Heart left ventricle (tissue), 16 donors: ENCODE data around the gene ABHD16B. TPM values are rescaled to one million over a fixed set of nuclear protein-coding genes. Genes with fewer than 3 reads are reported as not detected.

Experiments
- ATAC-seq, 4 donors: fragments of 200-7000 bp; cut with Tn5 transposase; one replicate each; pipeline ENCODE4 v1.9.1; 2020 to 2022; ENCODE audit warnings: moderate library complexity in 4 of 4, mild to moderate bottlenecking in 3 of 4, moderate number of reproducible peaks in 1 of 4
- DNase-seq, 5 donors: peaks; one replicate each; pipeline ENCODE4 v3.0.0-alpha.2; 2020
- H3K27ac ChIP-seq, 12 donors: fragments of 200-600 bp; sonication (generic) in 4 of 12; one replicate each; pipeline versions ENCODE4 v1.5.0 to v1.8.0; 2016 to 2022; ENCODE audit warnings: mild to moderate bottlenecking in 2 of 12
- H3K27me3 ChIP-seq, 9 donors: fragments of 200-600 bp; sonication (generic) in 2 of 9; one replicate each; pipeline versions ENCODE4 v1.5.1 to v1.8.0; 2016 to 2022; ENCODE audit warnings: mild to moderate bottlenecking in 3 of 9
- H3K36me3 ChIP-seq, 9 donors: fragments of 200-600 bp; sonication (generic) in 2 of 9; one replicate each; pipeline versions ENCODE4 v1.5.0 to v1.8.0; 2018 to 2022; ENCODE audit warnings: mild to moderate bottlenecking in 2 of 9
- H3K4me1 ChIP-seq, 12 donors: fragments of 200-600 bp; sonication (generic) in 4 of 12; one replicate each; pipeline versions ENCODE4 v1.5.0 to v1.8.0; 2016 to 2022; ENCODE audit warnings: mild to moderate bottlenecking in 3 of 12
- H3K4me3 ChIP-seq, 12 donors: fragments of 200-600 bp; sonication (generic) in 4 of 12; one replicate each; pipeline versions ENCODE4 v1.5.0 to v1.8.0; 2017 to 2022; ENCODE audit warnings: mild to moderate bottlenecking in 9 of 12, moderate library complexity in 4 of 12
- H3K9me3 ChIP-seq, 12 donors: fragments of 200-600 bp; sonication (generic) in 4 of 12; one replicate each; pipeline versions ENCODE4 v1.5.0 to v1.8.0; 2016 to 2022; ENCODE audit warnings: mild to moderate bottlenecking in 1 of 12
- POLR2A ChIP-seq, 2 donors: fragments of 450-650 bp; IDR thresholded peaks; one replicate each; pipeline ENCODE4 v1.6.1; 2017; ENCODE audit warnings: antibody characterized with exemption in 2 of 2, mild to moderate bottlenecking in 2 of 2, moderate library complexity in 2 of 2
- WGBS, 4 donors: extraction: QIAGEN DNeasy Blood & Tissue Kit in 2 of 4; methylation state at CpG; one replicate each; pipeline versions ENCODE4 v1.1.5 to v1.1.7; 2013 to 2018; 5-methylcytosine and 5-hydroxymethylcytosine counted together
- intact Hi-C, 10 donors: fragments of 100-400 bp; cut with DNase I; formaldehyde crosslinking; loops; one replicate each; pipeline versions ENCODE4 v1.11.1 to v1.14.2; 2022
- polyA plus RNA-seq, 2 donors: library from polyadenylated mRNA; stranded (reverse); fragments of 200-250 nt; gene quantifications; one replicate each; pipeline ENCODE4 v1.2.3, GENCODE V29; 2013
- total RNA-seq, 9 donors: library from RNA; depleted of rRNA in 2 of 9; stranded (reverse); fragments of >200 nt in 2 of 9; fragmentation: NEBNext Ultra II Directional in 3 of 9; extraction: Animal tissue kit (Norgen Biotek cat#: 25700) in 3 of 9; gene quantifications; one replicate each; pipeline versions ENCODE4 v1.1.0 to v1.2.4, GENCODE V29; 2016 to 2023
- TF ChIP-seq, protein P1 (sequence below), 12 donors: fragments of 200-600 bp; sonication (generic) in 4 of 12; IDR thresholded peaks; one replicate each; pipeline versions ENCODE4 v1.5.0 to v1.8.0; 2018 to 2022; ENCODE audit warnings: antibody characterized with exemption in 12 of 12, mild to moderate bottlenecking in 5 of 12
- donor health status: ischemic (EF 13 %, LVEDD 7.1; RV severe dilation, severe dysfunction).
- donor health status: healthy with polysubstance abuse.
- donor health status: DM: no; HTN: yes; CAD: no.
- donor health status: DM: no; HTN: no; CAD: no.
- donor health status: ischemic (EF 25% LVEDD 6.9; RV normal size, moderate dysfunction).
- donor health status: ischemic (EF 25% LVEDD 5.7; RV mildly dilated, moderate dysfunction).
- donor health status: healthy.
- donor health status: DM: yes; HTN: yes; CAD: no.
- donor health status: ischemic (EF 35%, LVEDD 5.7; RV mildly dilated, moderate dysfunction).
- donor health status: nonischemic (EF 11% LVEDD 7.7; RV severe dilation, severe dysfunction).
- donor health status: DM: yes; HTN: yes; CAD: no.
- donor health status: PGD.
- donor health status: ischemic (EF 29% LVEDD 5.4; RV normal size, mild dysfunction).
- donor health status: nonischemic (EF 23%, LVEDD 6.1; RV moderate dilation, normal function).

ABHD16B gene
- total and polyA plus RNA-seq, 11 donors, result 0.12 to 0.72 TPM; not detected in 9

DNA sequence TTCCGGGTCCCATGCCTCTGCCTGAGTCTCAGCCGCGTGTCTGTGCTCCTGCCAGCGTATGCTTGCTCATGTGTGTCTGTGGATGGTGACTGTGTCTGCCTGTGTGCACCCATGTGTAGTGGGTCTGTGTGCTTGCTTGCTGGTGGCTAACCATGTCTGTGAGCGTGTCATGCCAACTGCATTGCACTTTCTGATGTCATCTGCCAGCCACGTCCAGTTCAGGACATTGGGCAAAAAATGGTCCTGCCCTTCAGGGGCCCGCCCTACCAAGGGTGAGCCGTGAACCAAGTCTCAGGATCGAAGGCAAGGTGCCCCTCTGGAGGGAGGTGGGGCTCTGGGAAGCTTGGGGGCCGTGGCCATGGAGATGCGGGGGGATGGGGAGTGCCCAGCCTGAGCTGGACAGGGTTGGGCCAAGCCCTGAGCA lies 20.9 kb upstream of the ABHD16B start:
- H3K4me1 ChIP-seq, result peaks cover 0 to 22% (median 14%) of the 10 kb centered on the region in 12 donors
- intact Hi-C loops, result no loop called here
- no peak overlapping the region for H3K27ac ChIP-seq
- TF ChIP-seq, protein P1, sequence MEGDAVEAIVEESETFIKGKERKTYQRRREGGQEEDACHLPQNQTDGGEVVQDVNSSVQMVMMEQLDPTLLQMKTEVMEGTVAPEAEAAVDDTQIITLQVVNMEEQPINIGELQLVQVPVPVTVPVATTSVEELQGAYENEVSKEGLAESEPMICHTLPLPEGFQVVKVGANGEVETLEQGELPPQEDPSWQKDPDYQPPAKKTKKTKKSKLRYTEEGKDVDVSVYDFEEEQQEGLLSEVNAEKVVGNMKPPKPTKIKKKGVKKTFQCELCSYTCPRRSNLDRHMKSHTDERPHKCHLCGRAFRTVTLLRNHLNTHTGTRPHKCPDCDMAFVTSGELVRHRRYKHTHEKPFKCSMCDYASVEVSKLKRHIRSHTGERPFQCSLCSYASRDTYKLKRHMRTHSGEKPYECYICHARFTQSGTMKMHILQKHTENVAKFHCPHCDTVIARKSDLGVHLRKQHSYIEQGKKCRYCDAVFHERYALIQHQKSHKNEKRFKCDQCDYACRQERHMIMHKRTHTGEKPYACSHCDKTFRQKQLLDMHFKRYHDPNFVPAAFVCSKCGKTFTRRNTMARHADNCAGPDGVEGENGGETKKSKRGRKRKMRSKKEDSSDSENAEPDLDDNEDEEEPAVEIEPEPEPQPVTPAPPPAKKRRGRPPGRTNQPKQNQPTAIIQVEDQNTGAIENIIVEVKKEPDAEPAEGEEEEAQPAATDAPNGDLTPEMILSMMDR (IDR thresholded peaks at IDR 0.05), result no peak
- TF ChIP-seq POLR2A (IDR thresholded peaks at IDR 0.05), result no peak
- no peaks in the 10 kb centered on the region for H3K36me3 ChIP-seq
- 88 to 94% (median 91%) methylated on average over 10 to 11 of the region's 11 CpGs for WGBS, 4 donors
- H3K9me3 ChIP-seq, result no peaks in the 10 kb centered on the region
- H3K4me3 ChIP-seq, result no peak overlapping the region
- DNase-seq (no peak), ATAC-seq (no peak)
- H3K27me3 ChIP-seq, result peaks cover 0 to 22% (median 0%) of the 10 kb centered on the region in 9 donors

DNA sequence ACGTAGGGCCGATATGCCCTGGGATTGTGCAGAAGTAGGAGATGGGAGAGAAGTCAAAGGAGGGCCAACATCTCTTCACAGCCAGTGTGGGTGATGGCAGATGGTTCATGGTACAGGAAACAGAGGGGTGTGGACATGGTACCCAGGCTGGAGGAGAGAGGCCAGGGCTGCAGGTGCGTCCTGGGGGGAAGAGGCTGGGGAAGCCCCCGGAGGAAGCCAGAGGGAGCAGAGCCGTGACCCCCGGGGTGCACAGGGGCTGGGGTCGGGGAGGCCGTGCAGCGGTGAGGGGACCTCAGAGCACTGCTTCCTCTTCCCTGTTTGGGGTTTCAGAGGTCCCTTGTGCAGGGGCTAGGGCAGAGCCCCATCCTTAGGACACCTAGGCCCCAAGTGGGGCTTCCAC lies 19.0 kb upstream of the ABHD16B start:
- WGBS, 4 donors, result 62 to 86% (median 74%) methylated on average over 8 to 9 of the region's 9 CpGs

DNA sequence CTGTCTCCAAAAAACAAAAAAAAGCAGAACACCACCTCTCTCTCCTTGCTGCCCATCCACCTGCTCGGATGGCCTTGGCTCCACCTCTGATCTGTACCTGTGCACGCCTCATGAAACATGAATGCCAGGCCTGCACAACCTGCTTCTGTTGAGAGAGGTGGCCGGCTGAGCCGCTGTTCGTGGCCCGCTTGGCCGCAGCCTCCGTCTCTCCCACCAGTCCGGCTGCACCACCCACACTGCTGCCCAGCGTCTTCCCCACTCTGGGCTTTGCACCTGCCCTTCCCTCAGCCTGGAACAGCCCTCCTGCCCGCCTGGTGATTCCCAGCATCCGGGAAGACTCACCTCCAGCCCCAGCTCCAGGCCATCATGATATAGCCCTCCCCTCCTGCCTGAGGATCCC lies 18.1 kb upstream of the ABHD16B start:
- no peaks in the 10 kb centered on the region for H3K9me3 ChIP-seq
- no peaks in the 10 kb centered on the region for H3K36me3 ChIP-seq
- intact Hi-C loops, result no loop called here
- no peak for TF ChIP-seq POLR2A (IDR thresholded peaks at IDR 0.05)
- H3K27ac ChIP-seq, result no peak overlapping the region
- peaks cover 0 to 33% (median 0%) of the 10 kb centered on the region in 9 donors for H3K27me3 ChIP-seq
- peaks cover 0 to 48% (median 38%) of the 10 kb centered on the region in 12 donors for H3K4me1 ChIP-seq
- ATAC-seq, result no peak
- no peak for DNase-seq
- no peak overlapping the region for H3K4me3 ChIP-seq
- WGBS, 4 donors, result 93 to 95% (median 94%) methylated on average over 12 of the region's 12 CpGs

More for the DNA sequence above, 19.0 kb upstream of the ABHD16B start:
- H3K36me3 ChIP-seq, result no peaks in the 10 kb centered on the region
- no peak overlapping the region for H3K4me3 ChIP-seq
- no peak for DNase-seq
- ATAC-seq, result no peak
- intact Hi-C loops, result no loop called here
- H3K4me1 ChIP-seq, result peaks cover 0 to 38% (median 30%) of the 10 kb centered on the region in 12 donors
- H3K27ac ChIP-seq, result no peak overlapping the region
- TF ChIP-seq, protein P1 (IDR thresholded peaks at IDR 0.05), result no peak
- no peak for TF ChIP-seq POLR2A (IDR thresholded peaks at IDR 0.05)
- H3K27me3 ChIP-seq, result peaks cover 0 to 33% (median 0%) of the 10 kb centered on the region in 9 donors
- H3K9me3 ChIP-seq, result no peaks in the 10 kb centered on the region

DNA sequence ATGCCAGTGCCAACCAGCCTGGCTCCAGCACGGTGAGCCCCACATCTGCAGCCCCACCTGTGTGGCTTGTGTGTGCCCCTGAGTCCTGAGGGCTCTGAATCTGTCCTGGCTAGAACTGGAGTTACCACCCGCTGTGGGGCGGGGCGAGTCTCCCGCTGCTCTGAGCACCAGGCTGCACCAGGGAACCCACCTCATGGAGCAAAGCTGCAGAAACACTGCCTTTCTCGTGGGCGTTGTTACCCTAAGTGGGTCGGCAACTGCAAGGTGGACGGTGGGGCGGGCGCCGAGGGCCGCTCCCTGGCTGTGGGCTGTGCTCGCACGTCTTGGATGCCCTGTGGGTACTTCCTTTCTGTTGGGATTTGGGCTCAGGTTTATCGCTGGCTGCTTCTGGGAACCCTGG lies 17.5 kb upstream of the ABHD16B start:
- no peak for DNase-seq
- peaks cover 0 to 33% (median 0%) of the 10 kb centered on the region in 9 donors for H3K27me3 ChIP-seq
- peaks cover 0 to 53% (median 42%) of the 10 kb centered on the region in 12 donors for H3K4me1 ChIP-seq
- H3K4me3 ChIP-seq, result no peak overlapping the region
- WGBS, 4 donors, result 60 to 78% (median 74%) methylated on average over 7 to 16 of the region's 16 CpGs
- peak overlapping the region in 5 of 12 donors; percentile 71 to 92 (median 89) for H3K27ac ChIP-seq
- intact Hi-C loops, result no loop called here
- ATAC-seq, result no peak
- TF ChIP-seq, protein P1 (IDR thresholded peaks at IDR 0.05), result no peak
- no peak for TF ChIP-seq POLR2A (IDR thresholded peaks at IDR 0.05)
- H3K9me3 ChIP-seq, result no peaks in the 10 kb centered on the region
- no peaks in the 10 kb centered on the region for H3K36me3 ChIP-seq

DNA sequence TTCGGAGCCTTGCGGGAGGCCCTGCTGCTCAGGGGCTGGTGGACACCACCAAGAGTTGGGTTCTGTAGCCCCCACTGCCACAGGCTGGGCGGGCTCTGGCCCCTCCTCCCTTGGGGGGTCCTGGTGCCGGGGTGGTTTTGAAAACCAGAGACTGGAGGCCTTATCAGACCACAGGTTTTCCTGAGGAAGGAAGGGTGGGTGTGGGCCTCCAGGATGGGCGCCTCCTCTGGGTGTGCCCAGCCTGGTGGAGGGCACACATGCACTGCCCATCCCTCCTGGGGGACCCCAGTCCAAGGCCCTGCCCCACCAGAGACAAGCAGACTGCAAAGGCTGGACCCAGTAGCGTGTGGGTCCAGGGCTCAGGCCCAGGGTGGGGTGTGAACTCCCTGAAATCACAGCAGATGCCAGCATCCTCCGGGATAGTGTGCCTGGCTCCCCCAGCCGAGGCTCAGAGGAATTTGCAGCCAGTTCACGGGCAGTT lies 16.7 kb upstream of the ABHD16B start:
- Histone ChIP-seq H3K9me3 (no peaks in the 10 kb centered on the region), H3K36me3 (no peaks in the 10 kb centered on the region), H3K4me3 (no peak overlapping the region), H3K27ac (peak overlapping the region in 10 of 12 donors; percentile 17 to 96 (median 74)), H3K4me1 (peaks cover 0 to 53% (median 42%) of the 10 kb centered on the region in 12 donors), H3K27me3 (peaks cover 0 to 33% (median 0%) of the 10 kb centered on the region in 9 donors)
- 48 to 69% (median 63%) methylated on average over 5 to 9 of the region's 9 CpGs for WGBS, 4 donors
- DNase-seq, result peak in 3 of 5 donors; percentile 15 to 63 (median 61)
- intact Hi-C loops, result no loop called here
- no peak for ATAC-seq
- TF ChIP-seq, protein P1 (IDR thresholded peaks at IDR 0.05), result peak in 1 of 12 donors; percentile 6
- TF ChIP-seq POLR2A (IDR thresholded peaks at IDR 0.05), result no peak
